ENCODE measurements around the gene TMEM238. TPM values are rescaled to one million over a fixed set of nuclear protein-coding genes. Genes with fewer than 3 reads are reported as not detected.

TMEM238 gene
- polyA plus RNA-seq, 1 donor from 2014 or later: not detected

DNA sequence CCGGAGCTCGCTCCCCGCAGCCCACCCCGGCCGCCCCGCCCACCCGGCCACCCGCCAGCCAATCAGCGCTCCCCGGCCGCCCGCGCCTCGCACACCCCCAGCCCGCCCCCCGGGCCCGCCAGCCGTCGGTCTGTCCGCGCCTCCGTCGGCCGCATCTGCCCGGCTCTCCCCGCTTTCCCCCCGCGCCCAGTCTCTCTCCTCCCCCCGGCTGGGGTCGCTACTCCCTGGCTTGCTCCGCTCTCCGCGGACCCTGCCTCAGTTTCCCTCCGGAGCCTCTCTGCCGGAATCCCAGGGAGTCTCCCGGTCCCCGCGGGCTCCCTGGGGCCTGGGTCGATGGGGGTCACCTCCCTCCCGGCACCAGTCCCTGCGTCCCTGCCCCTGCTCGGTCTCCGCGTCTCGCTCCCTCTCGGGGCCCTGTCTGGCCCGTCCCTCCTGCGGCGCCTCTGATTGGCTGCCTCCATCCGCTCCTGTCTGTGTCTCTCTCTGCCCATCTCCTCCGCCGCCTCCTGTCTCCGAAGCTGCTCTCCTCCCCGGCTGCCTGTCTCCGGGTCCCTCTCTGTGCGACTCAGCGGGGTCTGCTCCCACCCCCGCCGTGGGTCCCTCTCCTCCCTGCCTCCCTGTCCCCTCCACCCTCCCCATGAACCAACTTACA lies 14.3 kb downstream of the TMEM238 start:
- peak overlapping the region; percentile 48 for H3K4me2 ChIP-seq (ENCODE audit: low read length)
- no peaks in the 10 kb centered on the region for H3K9me3 ChIP-seq (ENCODE audit: low read length)
- no peak for TF ChIP-seq MXI1 (conservative IDR thresholded peaks at IDR 0.05; ENCODE audit: poor library complexity, severe bottlenecking)
- TF ChIP-seq EZH2 (IDR thresholded peaks at IDR 0.05; ENCODE audit: borderline replicate concordance, insufficient read depth, low read length, poor library complexity, severe bottlenecking): peak; percentile 11
- peak; percentile 17 for TF ChIP-seq SMC3 (conservative IDR thresholded peaks at IDR 0.05; ENCODE audit: poor library complexity)
- TF ChIP-seq EP300 (conservative IDR thresholded peaks at IDR 0.05; ENCODE audit: poor library complexity, severe bottlenecking): no peak
- peak; percentile 9 for TF ChIP-seq POLR2AphosphoS5 (IDR thresholded peaks at IDR 0.05)
- TF ChIP-seq, protein P1, sequence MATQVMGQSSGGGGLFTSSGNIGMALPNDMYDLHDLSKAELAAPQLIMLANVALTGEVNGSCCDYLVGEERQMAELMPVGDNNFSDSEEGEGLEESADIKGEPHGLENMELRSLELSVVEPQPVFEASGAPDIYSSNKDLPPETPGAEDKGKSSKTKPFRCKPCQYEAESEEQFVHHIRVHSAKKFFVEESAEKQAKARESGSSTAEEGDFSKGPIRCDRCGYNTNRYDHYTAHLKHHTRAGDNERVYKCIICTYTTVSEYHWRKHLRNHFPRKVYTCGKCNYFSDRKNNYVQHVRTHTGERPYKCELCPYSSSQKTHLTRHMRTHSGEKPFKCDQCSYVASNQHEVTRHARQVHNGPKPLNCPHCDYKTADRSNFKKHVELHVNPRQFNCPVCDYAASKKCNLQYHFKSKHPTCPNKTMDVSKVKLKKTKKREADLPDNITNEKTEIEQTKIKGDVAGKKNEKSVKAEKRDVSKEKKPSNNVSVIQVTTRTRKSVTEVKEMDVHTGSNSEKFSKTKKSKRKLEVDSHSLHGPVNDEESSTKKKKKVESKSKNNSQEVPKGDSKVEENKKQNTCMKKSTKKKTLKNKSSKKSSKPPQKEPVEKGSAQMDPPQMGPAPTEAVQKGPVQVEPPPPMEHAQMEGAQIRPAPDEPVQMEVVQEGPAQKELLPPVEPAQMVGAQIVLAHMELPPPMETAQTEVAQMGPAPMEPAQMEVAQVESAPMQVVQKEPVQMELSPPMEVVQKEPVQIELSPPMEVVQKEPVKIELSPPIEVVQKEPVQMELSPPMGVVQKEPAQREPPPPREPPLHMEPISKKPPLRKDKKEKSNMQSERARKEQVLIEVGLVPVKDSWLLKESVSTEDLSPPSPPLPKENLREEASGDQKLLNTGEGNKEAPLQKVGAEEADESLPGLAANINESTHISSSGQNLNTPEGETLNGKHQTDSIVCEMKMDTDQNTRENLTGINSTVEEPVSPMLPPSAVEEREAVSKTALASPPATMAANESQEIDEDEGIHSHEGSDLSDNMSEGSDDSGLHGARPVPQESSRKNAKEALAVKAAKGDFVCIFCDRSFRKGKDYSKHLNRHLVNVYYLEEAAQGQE (IDR thresholded peaks at IDR 0.05; ENCODE audit: borderline replicate concordance): no peak
- H3K36me3 ChIP-seq (ENCODE audit: insufficient read depth, low read length): no peaks in the 10 kb centered on the region
- no peaks in the 10 kb centered on the region for H4K20me1 ChIP-seq (ENCODE audit: insufficient read depth)
- peak overlapping the region; percentile 49 for H3K9ac ChIP-seq (ENCODE audit: low read length)
- peak overlapping the region; percentile 68 for H3K4me3 ChIP-seq (ENCODE audit: low read length)
- H3K27ac ChIP-seq (ENCODE audit: low read length): no peak overlapping the region
- no peaks in the 10 kb centered on the region for H3K79me2 ChIP-seq (replicated peaks; ENCODE audit: insufficient read depth, low read length)
- peaks cover 35% of the 10 kb centered on the region for H3K27me3 ChIP-seq (ENCODE audit: insufficient read depth, low read depth, low read length)
- H3F3A ChIP-seq (ENCODE audit: insufficient read depth, low read length, poor library complexity, severe bottlenecking): no peaks in the 10 kb centered on the region
- H2AFZ ChIP-seq (ENCODE audit: low read depth, low read length): no peak overlapping the region
- no peaks in the 10 kb centered on the region for H3K9me2 ChIP-seq (ENCODE audit: insufficient read depth, low read length)

DNA sequence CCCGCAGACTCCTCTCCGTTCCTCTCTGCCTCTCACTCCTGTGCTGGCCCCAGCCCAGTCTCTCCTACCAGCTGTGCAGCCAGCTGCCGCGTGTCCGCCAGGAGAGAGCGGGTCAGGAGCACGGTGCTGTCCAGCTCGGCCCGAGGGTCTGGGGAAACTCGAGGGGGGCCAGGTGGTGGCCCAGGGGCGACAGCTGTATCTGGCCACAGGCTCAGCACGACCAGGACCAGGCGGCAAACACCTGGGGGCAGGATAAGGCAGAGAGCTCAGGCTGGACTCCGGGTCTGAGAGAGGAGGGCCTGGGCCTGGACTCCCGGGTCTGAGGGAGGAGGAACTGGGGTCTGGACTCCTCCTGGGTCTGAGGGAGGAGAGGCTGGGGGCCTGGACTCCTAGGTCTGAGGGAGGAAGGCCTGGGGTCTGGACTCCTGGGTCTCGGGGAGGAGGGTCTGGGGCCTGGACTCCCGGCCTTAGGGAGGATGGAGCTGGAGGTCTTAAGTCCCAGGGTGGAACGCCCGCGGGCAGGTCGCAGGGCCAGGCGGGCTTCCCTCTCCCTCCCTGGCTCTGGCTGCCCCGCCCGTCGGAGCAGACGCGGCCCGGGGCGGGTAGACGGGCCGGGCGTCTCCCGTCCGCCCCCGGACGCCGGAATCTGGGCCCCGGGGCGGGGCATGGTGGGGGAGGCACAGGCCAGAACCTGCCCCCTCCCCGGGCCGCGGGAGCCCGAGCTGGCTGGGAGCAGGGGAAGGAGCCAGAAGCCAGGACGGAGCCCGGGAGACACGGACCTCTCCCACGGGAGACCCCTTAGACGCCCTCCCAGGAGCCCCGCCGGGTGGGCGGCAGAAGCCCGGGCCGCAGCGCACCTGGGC lies 15.2 kb downstream of the TMEM238 start:
- peaks cover 35% of the 10 kb centered on the region for H3K27me3 ChIP-seq (ENCODE audit: insufficient read depth, low read depth, low read length)
- no peaks in the 10 kb centered on the region for H3K9me3 ChIP-seq (ENCODE audit: low read length)
- no peaks in the 10 kb centered on the region for H4K20me1 ChIP-seq (ENCODE audit: insufficient read depth)
- H3K9me2 ChIP-seq (ENCODE audit: insufficient read depth, low read length): no peaks in the 10 kb centered on the region
- H3K4me2 ChIP-seq (ENCODE audit: low read length): no peak overlapping the region
- no peak overlapping the region for H3K9ac ChIP-seq (ENCODE audit: low read length)
- no peaks in the 10 kb centered on the region for H3F3A ChIP-seq (ENCODE audit: insufficient read depth, low read length, poor library complexity, severe bottlenecking)
- H3K79me2 ChIP-seq (replicated peaks; ENCODE audit: insufficient read depth, low read length): no peaks in the 10 kb centered on the region
- no peak overlapping the region for H2AFZ ChIP-seq (ENCODE audit: low read depth, low read length)
- no peak overlapping the region for H3K4me3 ChIP-seq (ENCODE audit: low read length)
- no peak for TF ChIP-seq MXI1 (conservative IDR thresholded peaks at IDR 0.05; ENCODE audit: poor library complexity, severe bottlenecking)
- TF ChIP-seq, protein P2, sequence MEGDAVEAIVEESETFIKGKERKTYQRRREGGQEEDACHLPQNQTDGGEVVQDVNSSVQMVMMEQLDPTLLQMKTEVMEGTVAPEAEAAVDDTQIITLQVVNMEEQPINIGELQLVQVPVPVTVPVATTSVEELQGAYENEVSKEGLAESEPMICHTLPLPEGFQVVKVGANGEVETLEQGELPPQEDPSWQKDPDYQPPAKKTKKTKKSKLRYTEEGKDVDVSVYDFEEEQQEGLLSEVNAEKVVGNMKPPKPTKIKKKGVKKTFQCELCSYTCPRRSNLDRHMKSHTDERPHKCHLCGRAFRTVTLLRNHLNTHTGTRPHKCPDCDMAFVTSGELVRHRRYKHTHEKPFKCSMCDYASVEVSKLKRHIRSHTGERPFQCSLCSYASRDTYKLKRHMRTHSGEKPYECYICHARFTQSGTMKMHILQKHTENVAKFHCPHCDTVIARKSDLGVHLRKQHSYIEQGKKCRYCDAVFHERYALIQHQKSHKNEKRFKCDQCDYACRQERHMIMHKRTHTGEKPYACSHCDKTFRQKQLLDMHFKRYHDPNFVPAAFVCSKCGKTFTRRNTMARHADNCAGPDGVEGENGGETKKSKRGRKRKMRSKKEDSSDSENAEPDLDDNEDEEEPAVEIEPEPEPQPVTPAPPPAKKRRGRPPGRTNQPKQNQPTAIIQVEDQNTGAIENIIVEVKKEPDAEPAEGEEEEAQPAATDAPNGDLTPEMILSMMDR (IDR thresholded peaks at IDR 0.05; ENCODE audit: poor library complexity, severe bottlenecking): no peak
- no peak for TF ChIP-seq RAD21 (conservative IDR thresholded peaks at IDR 0.05)
- no peak for TF ChIP-seq EZH2 (IDR thresholded peaks at IDR 0.05; ENCODE audit: borderline replicate concordance, insufficient read depth, low read length, poor library complexity, severe bottlenecking)
- no peak for TF ChIP-seq SMC3 (conservative IDR thresholded peaks at IDR 0.05; ENCODE audit: poor library complexity)
- TF ChIP-seq, protein P1 (IDR thresholded peaks at IDR 0.05; ENCODE audit: borderline replicate concordance): no peak
- TF ChIP-seq POLR2AphosphoS5 (IDR thresholded peaks at IDR 0.05): no peak
- no peak for TF ChIP-seq TAF1 (IDR thresholded peaks at IDR 0.05; ENCODE audit: low read depth)
- H3K36me3 ChIP-seq (ENCODE audit: insufficient read depth, low read length): no peaks in the 10 kb centered on the region
- no peak overlapping the region for H3K27ac ChIP-seq (ENCODE audit: low read length)

Data from neural cell (in vitro differentiated cells).